D721Med (cell line): Measurements from ENCODE around the gene RBKS.
"Not testable (repeated sequence)": the region's sequence is repeated elsewhere in the genome, so short reads cannot be mapped to it uniquely, and the experiment has no call there.

Experiments
- DNase-seq: peaks from one replicate; pipeline ENCODE4 v3.0.0; 2011; ENCODE audit warnings: low spot score; ENCODE audit not compliant: insufficient read length
- FAIRE-seq: peaks from 2 replicates; lab custom pipeline; 2011; peaks lifted over from hg19 to GRCh38; lab: Jason Lieb, UNC
- TF ChIP-seq, protein P1 (sequence below): IDR thresholded peaks from 2 replicates; pipeline ENCODE4 v1.5.1; 2012; ENCODE audit warnings: mild to moderate bottlenecking, control low read depth; ENCODE audit not compliant: insufficient read depth; ENCODE audit errors: missing control alignments

The RBKS gene

DNA sequence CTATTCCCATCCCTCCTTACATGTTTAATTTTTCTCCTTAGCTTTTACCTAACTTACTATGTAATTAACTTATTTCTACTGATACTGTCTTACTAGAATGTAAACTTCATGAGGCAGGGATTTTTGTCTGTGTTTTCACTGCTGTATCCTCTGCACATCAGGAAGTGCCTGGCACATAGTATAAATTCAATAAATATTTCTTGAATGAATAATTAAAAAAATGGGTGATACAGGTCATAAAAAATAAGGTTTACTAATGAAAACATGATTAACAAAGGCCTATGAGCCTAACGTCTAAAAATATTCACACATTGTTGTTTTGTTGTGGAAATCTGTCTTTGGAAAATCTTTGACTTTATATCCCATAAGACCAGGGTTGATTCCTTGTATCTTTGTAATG is 4.5 kb downstream of the RBKS start:
- TF ChIP-seq, protein P1, sequence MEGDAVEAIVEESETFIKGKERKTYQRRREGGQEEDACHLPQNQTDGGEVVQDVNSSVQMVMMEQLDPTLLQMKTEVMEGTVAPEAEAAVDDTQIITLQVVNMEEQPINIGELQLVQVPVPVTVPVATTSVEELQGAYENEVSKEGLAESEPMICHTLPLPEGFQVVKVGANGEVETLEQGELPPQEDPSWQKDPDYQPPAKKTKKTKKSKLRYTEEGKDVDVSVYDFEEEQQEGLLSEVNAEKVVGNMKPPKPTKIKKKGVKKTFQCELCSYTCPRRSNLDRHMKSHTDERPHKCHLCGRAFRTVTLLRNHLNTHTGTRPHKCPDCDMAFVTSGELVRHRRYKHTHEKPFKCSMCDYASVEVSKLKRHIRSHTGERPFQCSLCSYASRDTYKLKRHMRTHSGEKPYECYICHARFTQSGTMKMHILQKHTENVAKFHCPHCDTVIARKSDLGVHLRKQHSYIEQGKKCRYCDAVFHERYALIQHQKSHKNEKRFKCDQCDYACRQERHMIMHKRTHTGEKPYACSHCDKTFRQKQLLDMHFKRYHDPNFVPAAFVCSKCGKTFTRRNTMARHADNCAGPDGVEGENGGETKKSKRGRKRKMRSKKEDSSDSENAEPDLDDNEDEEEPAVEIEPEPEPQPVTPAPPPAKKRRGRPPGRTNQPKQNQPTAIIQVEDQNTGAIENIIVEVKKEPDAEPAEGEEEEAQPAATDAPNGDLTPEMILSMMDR: no peak
- DNase-seq: no peak
- no peak for FAIRE-seq

DNA sequence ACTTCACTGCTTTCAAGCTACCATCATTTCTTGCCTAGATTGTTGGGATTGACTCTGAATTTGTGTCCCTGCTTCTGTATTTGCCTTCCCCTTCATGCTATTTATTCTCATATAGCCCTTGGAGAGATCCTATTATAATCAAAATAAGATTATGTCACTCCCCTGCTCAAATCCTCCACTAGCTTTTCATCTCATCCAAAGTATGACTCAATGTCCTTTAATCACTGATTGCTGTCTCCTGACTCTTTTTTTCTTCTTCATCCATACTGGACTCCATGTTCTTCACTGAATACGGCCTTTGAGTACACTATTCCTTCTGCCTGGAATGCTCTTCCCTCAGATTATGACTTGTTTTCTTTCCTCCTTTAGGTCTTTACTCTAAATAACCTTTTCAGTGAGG is 5.0 kb downstream of the RBKS start:
- FAIRE-seq (peak; percentile 35), DNase-seq (no peak)
- TF ChIP-seq, protein P1: no peak

DNA sequence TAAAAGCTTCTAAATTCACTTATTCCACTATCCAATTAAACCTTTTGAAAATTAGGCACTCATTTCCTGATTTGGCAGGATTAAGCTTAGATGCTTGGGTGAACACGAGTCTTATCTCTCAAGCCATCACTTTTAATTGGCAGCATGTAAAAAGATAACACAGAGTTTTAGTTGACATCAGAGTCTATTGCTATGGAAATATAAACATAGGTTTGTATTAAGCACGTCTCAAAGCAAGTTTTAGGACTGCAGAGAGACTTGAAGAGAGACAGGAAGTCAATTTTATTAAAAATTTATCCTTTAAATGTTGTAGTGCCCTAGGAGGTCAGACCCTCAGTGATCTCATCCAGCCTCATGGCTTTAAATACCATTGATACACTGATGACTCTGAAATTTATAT is 5.6 kb downstream of the RBKS start:
- peak; percentile 48 for FAIRE-seq
- DNase-seq: no peak
- TF ChIP-seq, protein P1: no peak

DNA sequence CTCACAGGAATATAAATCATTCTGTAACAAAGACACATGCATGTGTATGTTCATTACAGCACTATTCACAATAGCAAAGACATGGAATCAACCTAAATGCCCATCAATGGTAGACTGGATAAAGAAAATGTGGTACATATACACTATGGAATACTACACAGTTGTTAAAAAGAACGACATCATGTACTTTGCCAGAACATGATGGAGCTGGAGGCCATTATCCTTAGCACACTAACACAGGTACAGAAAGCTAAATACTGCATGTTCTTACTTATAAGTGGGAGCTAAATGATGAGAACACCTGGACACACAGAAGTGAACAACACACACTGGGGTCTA is 7.6 kb downstream of the RBKS start:
- DNase-seq: not testable (repeated sequence)

DNA sequence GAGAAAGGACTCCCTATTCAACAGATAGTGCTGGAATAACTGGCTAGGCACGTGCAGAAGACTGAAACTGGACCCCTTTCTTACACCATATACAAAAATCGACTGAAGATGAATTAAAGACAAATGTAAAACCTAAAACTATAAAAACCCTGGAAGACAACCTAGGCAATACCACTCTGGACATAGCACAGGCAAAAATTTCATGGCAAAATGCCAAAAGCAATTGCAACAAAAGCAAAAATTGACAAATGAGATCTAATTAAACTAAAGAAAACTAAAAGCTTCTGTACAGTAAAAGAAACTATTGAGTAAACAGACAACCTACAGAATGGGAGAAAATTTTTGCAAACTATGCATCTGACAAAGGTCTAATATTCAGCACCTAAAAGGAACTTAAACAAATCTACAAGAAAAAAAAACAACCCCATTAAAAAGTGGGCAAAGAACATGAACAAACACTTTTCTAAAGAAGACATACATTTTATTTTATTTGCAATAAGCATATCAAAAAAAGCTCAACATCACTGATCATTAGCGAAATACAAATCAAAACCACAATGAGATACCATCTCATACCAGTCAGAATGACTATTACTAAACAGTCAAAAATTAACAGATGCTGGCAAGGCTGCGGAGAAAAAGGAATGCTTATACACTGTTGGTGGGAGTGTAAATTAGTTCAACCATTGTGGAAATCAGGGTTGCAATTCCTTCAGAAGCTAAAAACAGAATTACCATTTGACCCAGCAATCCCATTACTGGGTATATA is 8.2 kb downstream of the RBKS start:
- not testable (repeated sequence) for DNase-seq, FAIRE-seq

More for the DNA sequence above, 7.6 kb downstream of the RBKS start:
- not testable (repeated sequence) for FAIRE-seq

DNA sequence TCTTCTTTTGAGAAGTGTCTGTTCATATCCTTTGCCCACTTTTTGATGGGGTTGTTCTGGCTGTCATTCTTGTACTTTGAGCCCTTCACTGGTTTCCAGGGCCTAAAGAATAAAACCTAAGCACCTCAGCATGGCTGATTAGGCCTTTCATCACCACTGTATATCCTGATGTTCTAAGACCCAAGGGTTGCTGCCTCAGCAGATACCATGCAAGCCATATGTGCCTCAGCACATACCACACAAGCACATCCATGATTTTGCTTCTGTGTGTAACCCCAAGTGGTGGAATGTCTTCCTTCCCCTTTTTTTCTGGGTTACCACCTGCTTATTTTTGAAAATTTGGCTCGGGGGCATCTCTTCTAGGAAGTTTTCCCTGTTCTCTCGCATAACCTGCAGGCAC is 11.4 kb downstream of the RBKS start:
- no peak for FAIRE-seq
- DNase-seq: no peak
- TF ChIP-seq, protein P1: no peak

DNA sequence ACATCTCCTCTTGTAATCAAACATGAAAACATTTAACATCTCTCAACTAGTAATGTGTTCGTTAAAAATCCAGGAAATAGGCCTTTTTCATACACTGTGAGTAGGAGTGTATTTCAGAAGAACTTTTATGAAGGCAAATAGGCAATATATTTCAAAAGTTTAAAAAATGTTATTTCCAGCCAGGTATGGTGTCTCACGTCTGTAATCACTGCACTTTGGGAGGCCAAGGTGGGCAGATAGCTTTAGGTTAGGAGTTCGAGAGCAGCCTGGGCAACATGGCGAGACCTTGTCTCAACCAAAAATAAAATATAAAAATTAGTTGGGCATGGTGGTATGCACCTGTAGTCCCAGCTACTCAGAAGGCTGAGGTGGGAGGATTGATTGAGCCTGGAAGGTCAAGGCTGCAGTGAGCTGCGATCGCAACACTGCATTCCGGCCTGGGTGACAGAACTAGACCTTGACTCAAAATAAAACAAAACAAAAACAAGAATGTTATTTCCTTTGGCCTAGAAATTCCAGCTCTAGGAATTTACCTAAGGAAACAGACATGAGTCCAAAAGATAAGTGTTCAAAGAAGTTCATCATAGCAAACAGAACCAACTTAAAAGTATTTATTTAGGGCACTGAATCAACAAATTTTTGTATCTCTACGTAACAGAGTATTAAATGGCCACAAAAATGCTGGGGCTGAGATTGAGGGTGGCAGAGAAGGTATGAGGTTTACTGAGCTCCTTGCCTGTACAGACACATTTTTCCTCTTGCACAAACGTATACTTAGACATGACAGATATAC is 14.9 kb downstream of the RBKS start:
- DNase-seq (no peak), FAIRE-seq (no peak)
- TF ChIP-seq, protein P1: no peak

DNA sequence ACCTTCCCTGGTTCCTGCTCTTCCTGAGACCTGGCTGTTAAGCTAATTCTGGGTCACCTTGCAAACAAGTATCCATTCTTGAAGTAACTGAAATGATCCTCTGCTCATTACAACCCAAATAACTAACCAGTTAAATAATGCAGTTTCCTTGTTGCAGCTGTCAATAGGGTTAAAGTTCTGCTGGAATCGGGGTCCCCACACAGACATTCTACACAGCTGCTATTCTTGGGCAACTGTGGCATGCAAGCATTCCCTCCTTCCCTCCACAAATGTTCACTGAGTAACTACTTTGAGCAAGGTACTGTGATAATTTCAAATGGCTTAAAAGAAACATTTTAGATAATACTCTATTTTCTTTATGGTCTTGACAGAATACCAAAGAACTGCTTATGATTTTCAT is 17.1 kb downstream of the RBKS start:
- DNase-seq (no peak), FAIRE-seq (no peak)
- TF ChIP-seq, protein P1: no peak
